ENCODE measurements around the gene FAM219B. TPM values are rescaled to one million over a fixed set of nuclear protein-coding genes. Genes with fewer than 3 reads are reported as not detected.

FAM219B gene
- total and polyA plus RNA-seq, 4 donors, result 7.5 to 15.6 (median 12.2) TPM

- peaks cover 0 to 12% (median 8%) of the 10 kb centered on the region in 4 donors for H3K4me1 ChIP-seq (ENCODE audit: control insufficient read depth in 4 of 4, insufficient read depth in 4 of 4, low read length in 3 of 4)
- 97% methylated on average over 7 of the region's 7 CpGs for WGBS
- no peaks in the 10 kb centered on the region for H3K9me3 ChIP-seq (ENCODE audit: control insufficient read depth in 4 of 4, low read length in 3 of 4)
- H3K27me3 ChIP-seq (ENCODE audit: control insufficient read depth in 4 of 4, insufficient read depth in 4 of 4, low read length in 3 of 4), result no peaks in the 10 kb centered on the region
- TF ChIP-seq JUND (IDR thresholded peaks at IDR 0.05), result no peak
- no peak for TF ChIP-seq ZBTB33 (IDR thresholded peaks at IDR 0.05)
- no peak for TF ChIP-seq TAF1 (conservative IDR thresholded peaks at IDR 0.05)
- no peak for TF ChIP-seq YY1 (IDR thresholded peaks at IDR 0.05)
- no peak for TF ChIP-seq RXRA (IDR thresholded peaks at IDR 0.05)
- no peak for DNase-seq (ENCODE audit: low spot score)
- H3K9ac ChIP-seq (ENCODE audit: low read depth in 1 of 2, low read length in 2 of 2), result no peak overlapping the region
- H3K27ac ChIP-seq (ENCODE audit: low read depth in 1 of 2, low read length in 2 of 2), result no peak overlapping the region
- H3K4me3 ChIP-seq (ENCODE audit: low read depth in 1 of 3, low read length in 3 of 3), result no peak overlapping the region
- H3K36me3 ChIP-seq (ENCODE audit: control insufficient read depth in 4 of 4, insufficient read depth in 3 of 4, low read depth in 1 of 4, low read length in 3 of 4), result peaks cover 13 to 63% (median 32%) of the 10 kb centered on the region in 4 donors
Observed at GRCh38 chr15:74851960-74852359, 54.7 kb downstream of the FAM219B start.

GRCh38 chr15:74850393-74850792 lies 56.3 kb downstream of the FAM219B start:
- Histone ChIP-seq H3K4me1 (ENCODE audit: control insufficient read depth in 4 of 4, insufficient read depth in 4 of 4, low read length in 3 of 4) (peaks cover 0 to 11% (median 8%) of the 10 kb centered on the region in 4 donors), H3K36me3 (ENCODE audit: control insufficient read depth in 4 of 4, insufficient read depth in 3 of 4, low read depth in 1 of 4, low read length in 3 of 4) (peaks cover 14 to 66% (median 35%) of the 10 kb centered on the region in 4 donors), H3K27me3 (ENCODE audit: control insufficient read depth in 4 of 4, insufficient read depth in 4 of 4, low read length in 3 of 4) (no peaks in the 10 kb centered on the region), H3K9ac (ENCODE audit: low read depth in 1 of 2, low read length in 2 of 2) (no peak overlapping the region), H3K27ac (ENCODE audit: low read depth in 1 of 2, low read length in 2 of 2) (no peak overlapping the region), H3K9me3 (ENCODE audit: control insufficient read depth in 4 of 4, low read length in 3 of 4) (no peaks in the 10 kb centered on the region), H3K4me3 (ENCODE audit: low read depth in 1 of 3, low read length in 3 of 3) (no peak overlapping the region)
- no peak for DNase-seq (ENCODE audit: low spot score)
- WGBS, result 87% methylated on average over 4 of the region's 4 CpGs
- TF ChIP-seq RAD21 (IDR thresholded peaks at IDR 0.05) (no peak), SP1 (IDR thresholded peaks at IDR 0.05) (no peak), REST (IDR thresholded peaks at IDR 0.05) (no peak), ATF3 (IDR thresholded peaks at IDR 0.05) (no peak), CTCF (IDR thresholded peaks at IDR 0.05; ENCODE audit: low read depth, low read length, missing input control) (no peak), ZBTB33 (IDR thresholded peaks at IDR 0.05) (no peak), EGR1 (IDR thresholded peaks at IDR 0.05; ENCODE audit: low read depth in 2 of 2) (no peak), FOXA2 (IDR thresholded peaks at IDR 0.05) (no peak), GABPA (IDR thresholded peaks at IDR 0.05 in 1 of 2, conservative IDR thresholded peaks at IDR 0.05 in 1 of 2) (no peak), HNF4G (IDR thresholded peaks at IDR 0.05) (no peak), RXRA (IDR thresholded peaks at IDR 0.05) (no peak), NR2F2 (IDR thresholded peaks at IDR 0.05) (no peak), FOXA1 (IDR thresholded peaks at IDR 0.05) (no peak), MAX (IDR thresholded peaks at IDR 0.05) (no peak), YY1 (IDR thresholded peaks at IDR 0.05) (no peak), HNF4A (conservative IDR thresholded peaks at IDR 0.05) (no peak), TAF1 (conservative IDR thresholded peaks at IDR 0.05) (no peak)

All from liver (tissue), 9 donors.